ENCODE measurements around the gene CDH10. TPM values are rescaled to one million over a fixed set of nuclear protein-coding genes. Genes with fewer than 3 reads are reported as not detected.

CDH10 gene
- polyA plus RNA-seq, 1 of the 3 experiments (the other 2 are of a cell fraction) = 0.10 TPM

DNA sequence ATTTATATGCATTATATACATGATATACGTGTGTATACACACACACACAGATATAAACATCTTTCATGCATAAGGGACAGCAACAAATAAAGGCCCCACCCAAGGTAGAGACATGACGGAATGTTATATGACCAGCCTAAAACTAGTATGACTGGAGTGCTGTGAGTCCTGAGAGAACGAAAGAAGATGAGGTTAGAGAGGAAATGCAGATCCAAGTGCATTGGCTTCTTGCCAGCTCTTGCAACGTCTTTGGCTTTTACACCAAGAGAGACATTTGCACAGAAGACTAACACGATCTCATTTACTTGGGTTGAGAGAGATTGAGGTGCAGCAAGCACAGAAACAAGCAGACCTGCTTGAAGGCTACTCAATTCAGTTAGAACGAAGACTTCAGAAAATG is 23.0 kb downstream of the CDH10 start (continued):
- TF ChIP-seq FOXJ3 (CRISPR knock-in tag; IDR thresholded peaks at IDR 0.05) (no peak), RXRA (IDR thresholded peaks at IDR 0.05; ENCODE audit: borderline replicate concordance, low read depth) (no peak)

GRCh38 chr5:24616566-24616965 is 28.2 kb downstream of the CDH10 start:
- no peaks in the 10 kb centered on the region for H3K36me3 ChIP-seq (replicated peaks in 1 of 2; ENCODE audit: control insufficient read depth in 1 of 2, insufficient read depth in 2 of 2, low read length in 1 of 2)
- H3K4me3 ChIP-seq (ENCODE audit: low read depth in 2 of 2, low read length in 1 of 2) = no peak overlapping the region
- H3K9me3 ChIP-seq = no peaks in the 10 kb centered on the region
- no peak overlapping the region for H3K9ac ChIP-seq
- DNase-seq = no peak
- no peaks in the 10 kb centered on the region for H3K79me2 ChIP-seq (ENCODE audit: insufficient read depth)
- 4% methylated on average over 1 of the region's 1 CpG for WGBS (ENCODE audit: low lambda C conversion rate)
- no peaks in the 10 kb centered on the region; a peak in 1 of 4 replicates for H3K4me1 ChIP-seq (ENCODE audit: control insufficient read depth in 1 of 2, insufficient read depth in 2 of 2, low read depth in 1 of 2, low read length in 1 of 2)
- no peak overlapping the region for H2AFZ ChIP-seq (ENCODE audit: low read depth)
- no peak overlapping the region for H3K4me2 ChIP-seq
- ChIA-PET CTCF (no interaction called here), POLR2A (no interaction called here)
- no peaks in the 10 kb centered on the region for H4K20me1 ChIP-seq (ENCODE audit: insufficient read depth)
- H3F3A ChIP-seq (replicated peaks; ENCODE audit: insufficient read depth) = no peaks in the 10 kb centered on the region
- H3K27me3 ChIP-seq (ENCODE audit: insufficient read depth) = 0 out of 2 replicates have a peak, but pooled peaks cover 9% of the 10 kb centered on the region
- H3K27ac ChIP-seq (ENCODE audit: low read depth in 2 of 2, low read length in 1 of 2) = no peak overlapping the region
- no peaks in the 10 kb centered on the region for H3K9me2 ChIP-seq
- TF ChIP-seq SIN3A (IDR thresholded peaks at IDR 0.05; ENCODE audit: borderline replicate concordance, low read depth, low read length) (no peak), POLR2AphosphoS5 (IDR thresholded peaks at IDR 0.05; ENCODE audit: low read depth, low read length) (no peak), CHD2 (IDR thresholded peaks at IDR 0.05; ENCODE audit: low read length, partially characterized antibody) (no peak), MAX (IDR thresholded peaks at IDR 0.05; ENCODE audit: low read depth) (no peak), RCOR1 (IDR thresholded peaks at IDR 0.05; ENCODE audit: low read length) (no peak), RAD21 (IDR thresholded peaks at IDR 0.05; ENCODE audit: low read length) (no peak), FOXJ3 (CRISPR knock-in tag; IDR thresholded peaks at IDR 0.05) (no peak), TEAD4 (IDR thresholded peaks at IDR 0.05; ENCODE audit: borderline replicate concordance, insufficient read depth) (no peak), ZBTB33 (IDR thresholded peaks at IDR 0.05; ENCODE audit: borderline replicate concordance, low read depth) (no peak), CTCF (IDR thresholded peaks at IDR 0.05) (no peak), USF1 (IDR thresholded peaks at IDR 0.05; ENCODE audit: borderline replicate concordance, low read depth) (no peak), NFIC (IDR thresholded peaks at IDR 0.05; ENCODE audit: borderline replicate concordance) (no peak), FOXM1 (IDR thresholded peaks at IDR 0.05; ENCODE audit: low read depth) (no peak), GABPA (IDR thresholded peaks at IDR 0.05; ENCODE audit: low read depth) (no peak), MXI1 (IDR thresholded peaks at IDR 0.05; ENCODE audit: low read depth, low read length) (no peak), TCF12 (IDR thresholded peaks at IDR 0.05) (no peak), YY1 (IDR thresholded peaks at IDR 0.05; ENCODE audit: low read depth) (no peak), FOSL2 (IDR thresholded peaks at IDR 0.05; ENCODE audit: borderline replicate concordance, low read depth) (no peak)
